ENCODE data around the gene GALP. TPM values are rescaled to one million over a fixed set of nuclear protein-coding genes. Genes with fewer than 3 reads are reported as not detected.
"Not testable (repeated sequence)": the region's sequence is repeated elsewhere in the genome, so short reads cannot be mapped to it uniquely, and the experiment has no call there.

The GALP gene
- total and polyA plus RNA-seq, 10 donors = not detected

- Histone ChIP-seq H3K36me3 (peaks cover 0 to 54% (median 25%) of the 10 kb centered on the region in 6 donors), H3K27me3 (replicated peaks in 1 of 7) (no peaks in the 10 kb centered on the region), H3K9me3 (no peaks in the 10 kb centered on the region), H3K4me3 (no peak overlapping the region), H3K4me1 (peaks cover 3 to 24% (median 10%) of the 10 kb centered on the region in 6 donors), H3K27ac (no peak overlapping the region)
- intact Hi-C loops (cut with DNase I; ENCODE audit: low total_unique reads) = no loop called here
- DNase-seq = no peak
- TF ChIP-seq POLR2A (IDR thresholded peaks at IDR 0.05) (no peak), POLR2AphosphoS5 (IDR thresholded peaks at IDR 0.05) (no peak)
- TF ChIP-seq, protein P1, sequence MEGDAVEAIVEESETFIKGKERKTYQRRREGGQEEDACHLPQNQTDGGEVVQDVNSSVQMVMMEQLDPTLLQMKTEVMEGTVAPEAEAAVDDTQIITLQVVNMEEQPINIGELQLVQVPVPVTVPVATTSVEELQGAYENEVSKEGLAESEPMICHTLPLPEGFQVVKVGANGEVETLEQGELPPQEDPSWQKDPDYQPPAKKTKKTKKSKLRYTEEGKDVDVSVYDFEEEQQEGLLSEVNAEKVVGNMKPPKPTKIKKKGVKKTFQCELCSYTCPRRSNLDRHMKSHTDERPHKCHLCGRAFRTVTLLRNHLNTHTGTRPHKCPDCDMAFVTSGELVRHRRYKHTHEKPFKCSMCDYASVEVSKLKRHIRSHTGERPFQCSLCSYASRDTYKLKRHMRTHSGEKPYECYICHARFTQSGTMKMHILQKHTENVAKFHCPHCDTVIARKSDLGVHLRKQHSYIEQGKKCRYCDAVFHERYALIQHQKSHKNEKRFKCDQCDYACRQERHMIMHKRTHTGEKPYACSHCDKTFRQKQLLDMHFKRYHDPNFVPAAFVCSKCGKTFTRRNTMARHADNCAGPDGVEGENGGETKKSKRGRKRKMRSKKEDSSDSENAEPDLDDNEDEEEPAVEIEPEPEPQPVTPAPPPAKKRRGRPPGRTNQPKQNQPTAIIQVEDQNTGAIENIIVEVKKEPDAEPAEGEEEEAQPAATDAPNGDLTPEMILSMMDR (IDR thresholded peaks at IDR 0.05 in 8 of 11, conservative IDR thresholded peaks at IDR 0.05 in 3 of 11) = no peak
- WGBS, 5 donors = 96 to 98% (median 97%) methylated on average over 22 to 31 of the region's 31 CpGs
Observed at GRCh38 chr19:56146904-56147303, 28.9 kb upstream of the GALP start.

- intact Hi-C loops (cut with DNase I; ENCODE audit: low total_unique reads) = no loop called here
- no peak for DNase-seq
- Histone ChIP-seq H3K4me1 (peaks cover 0 to 20% (median 6%) of the 10 kb centered on the region in 6 donors), H3K9me3 (no peaks in the 10 kb centered on the region), H3K36me3 (peaks cover 0 to 54% (median 25%) of the 10 kb centered on the region in 6 donors), H3K27me3 (replicated peaks in 1 of 7) (no peaks in the 10 kb centered on the region), H3K4me3 (no peak overlapping the region), H3K27ac (no peak overlapping the region)
- TF ChIP-seq, protein P1 (IDR thresholded peaks at IDR 0.05 in 8 of 11, conservative IDR thresholded peaks at IDR 0.05 in 3 of 11) = no peak
- TF ChIP-seq POLR2AphosphoS5 (IDR thresholded peaks at IDR 0.05) = no peak
- TF ChIP-seq POLR2A (IDR thresholded peaks at IDR 0.05) = no peak
- WGBS, 5 donors = 91 to 96% (median 93%) methylated on average over 17 to 22 of the region's 22 CpGs
Observed at GRCh38 chr19:56147307-56147706, 28.5 kb upstream of the GALP start.

- H3K4me1 ChIP-seq = peaks cover 0 to 15% (median 0%) of the 10 kb centered on the region in 6 donors
- peaks cover 0 to 55% (median 25%) of the 10 kb centered on the region in 6 donors for H3K36me3 ChIP-seq
- no peak overlapping the region for H3K27ac ChIP-seq
- no peak for DNase-seq
- 92 to 97% (median 95%) methylated on average over 8 to 15 of the region's 15 CpGs for WGBS, 5 donors
- H3K4me3 ChIP-seq = no peak overlapping the region
- no peaks in the 10 kb centered on the region for H3K27me3 ChIP-seq (replicated peaks in 1 of 7)
- H3K9me3 ChIP-seq = no peaks in the 10 kb centered on the region
- intact Hi-C loops (cut with DNase I; ENCODE audit: low total_unique reads) = no loop called here
- TF ChIP-seq, protein P1 (IDR thresholded peaks at IDR 0.05 in 8 of 11, conservative IDR thresholded peaks at IDR 0.05 in 3 of 11) = no peak
- TF ChIP-seq POLR2A (IDR thresholded peaks at IDR 0.05) (no peak), POLR2AphosphoS5 (IDR thresholded peaks at IDR 0.05) (peak in 1 of 3 donors; percentile 13)
Observed at GRCh38 chr19:56148096-56148495, 27.7 kb upstream of the GALP start.

DNA sequence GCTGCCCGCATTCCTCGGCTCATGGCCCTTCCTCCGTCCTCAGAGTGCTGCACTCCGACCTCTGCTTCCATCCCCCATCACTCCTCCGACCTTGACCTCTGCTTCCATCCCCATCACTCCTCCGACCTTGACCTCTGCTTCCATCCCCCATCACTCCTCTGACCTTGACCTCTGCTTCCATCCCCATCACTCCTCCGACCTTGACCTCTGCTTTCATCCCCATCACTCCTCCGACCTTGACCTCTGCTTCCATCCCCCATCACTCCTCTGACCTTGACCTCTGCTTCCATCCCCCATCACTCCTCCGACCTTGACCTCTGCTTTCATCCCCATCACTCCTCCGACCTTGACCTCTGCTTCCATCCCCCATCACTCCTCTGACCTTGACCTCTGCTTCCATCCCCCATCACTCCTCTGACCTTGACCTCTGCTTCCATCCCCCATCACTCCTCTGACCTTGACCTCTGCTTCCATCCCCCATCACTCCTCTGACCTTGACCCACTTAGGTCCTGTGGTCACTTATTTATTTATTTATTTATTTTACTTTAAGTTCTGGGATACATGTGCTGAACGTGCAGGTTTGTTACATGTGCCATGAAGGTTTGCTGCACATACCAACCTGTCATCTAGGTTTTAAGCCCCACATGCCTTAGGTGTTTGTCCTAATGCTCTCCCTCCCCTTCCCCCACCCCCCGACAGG is 26.7 kb upstream of the GALP start:
- 91 to 96% (median 93%) methylated on average over 12 of the region's 12 CpGs for WGBS, 5 donors
- intact Hi-C loops (cut with DNase I; ENCODE audit: low total_unique reads); DNase-seq: not testable (repeated sequence)

More for the DNA sequence above, 26.7 kb upstream of the GALP start:
- H3K27ac ChIP-seq; H3K9me3 ChIP-seq; H3K4me3 ChIP-seq; H3K27me3 ChIP-seq (replicated peaks in 1 of 7): not testable (repeated sequence)
- Histone ChIP-seq H3K36me3 (peaks cover 0 to 66% (median 25%) of the 10 kb centered on the region in 6 donors), H3K4me1 (peaks cover 0 to 11% (median 0%) of the 10 kb centered on the region in 6 donors)

Measured in spleen (tissue), 11 donors.